Measurements from ENCODE around the gene UBA5.
A peak's percentile ranks its signal among the peaks of the same experiment; 100 is the strongest.

UBA5 gene

GRCh38 chr3:132650153-132650552 lies 10.0 kb upstream of the UBA5 start:
- peaks cover 0 to 1% of the 10 kb centered on the region in 2 experiments for H3K36me3 ChIP-seq (ENCODE audit: control insufficient read depth in 1 of 2, insufficient read depth in 2 of 2, low read length in 2 of 2)
- H3K27me3 ChIP-seq (ENCODE audit: insufficient read depth, low read length), result no peaks in the 10 kb centered on the region
- no peak overlapping the region for H3K4me3 ChIP-seq (ENCODE audit: low read depth, low read length)
- no peak overlapping the region for H4K91ac ChIP-seq (ENCODE audit: low read depth, low read length)
- no peak overlapping the region for H2BK12ac ChIP-seq (ENCODE audit: low read length)
- H3K4me1 ChIP-seq (ENCODE audit: control insufficient read depth in 1 of 2, insufficient read depth in 2 of 2, low read length in 2 of 2), result no peaks in the 10 kb centered on the region
- no peak overlapping the region for H3K23ac ChIP-seq (ENCODE audit: low read length)
- WGBS (ENCODE audit: extremely low coverage, insufficient coverage, insufficient read length), result no CpG with 5 or more reads among the region's 1 CpG
- H4K8ac ChIP-seq (ENCODE audit: low read depth, low read length), result no peak overlapping the region
- no peaks in the 10 kb centered on the region for H3K9me3 ChIP-seq (ENCODE audit: insufficient read depth, low read depth, low read length)
- no peak overlapping the region for H3K4ac ChIP-seq (ENCODE audit: low read depth, low read length)
- H3K4me2 ChIP-seq (ENCODE audit: low read length), result no peak overlapping the region
- H2AK5ac ChIP-seq (ENCODE audit: low read length), result no peak overlapping the region
- H3K9ac ChIP-seq (ENCODE audit: low read length), result no peak overlapping the region
- no peak overlapping the region for H2BK5ac ChIP-seq (ENCODE audit: low read depth, low read length, poor library complexity)
- no peak for DNase-seq
- H3K18ac ChIP-seq (ENCODE audit: low read length), result no peak overlapping the region
- no peak overlapping the region for H3K27ac ChIP-seq (ENCODE audit: low read depth, low read length)
- no peak overlapping the region for H3K14ac ChIP-seq (ENCODE audit: low read length)
- H3K79me1 ChIP-seq (ENCODE audit: low read length), result no peaks in the 10 kb centered on the region
- H2BK120ac ChIP-seq (ENCODE audit: insufficient read depth, low read length, poor library complexity), result no peak overlapping the region
- no peaks in the 10 kb centered on the region for H3K79me2 ChIP-seq (ENCODE audit: control insufficient read depth, insufficient read depth, low read length, poor library complexity)
- H2AFZ ChIP-seq (ENCODE audit: insufficient read depth, low read length, poor library complexity), result no peak overlapping the region
- no peak overlapping the region for H4K12ac ChIP-seq (ENCODE audit: low read depth, low read length)

GRCh38 chr3:132652640-132653270 lies 7.4 kb upstream of the UBA5 start:
- no peak overlapping the region for H3K18ac ChIP-seq (ENCODE audit: low read length)
- H3K23ac ChIP-seq (ENCODE audit: low read length), result no peak overlapping the region
- H2BK120ac ChIP-seq (ENCODE audit: insufficient read depth, low read length, poor library complexity), result no peak overlapping the region
- H3K4me3 ChIP-seq (ENCODE audit: low read depth, low read length), result no peak overlapping the region
- no peak overlapping the region for H4K8ac ChIP-seq (ENCODE audit: low read depth, low read length)
- no CpG with 5 or more reads among the region's 1 CpG for whole genome bisulfite sequencing (ENCODE audit: extremely low coverage, insufficient coverage, insufficient read length)
- no peak for DNase-seq
- H3K79me2 ChIP-seq (ENCODE audit: control insufficient read depth, insufficient read depth, low read length, poor library complexity), result no peaks in the 10 kb centered on the region
- no peak overlapping the region for H2BK12ac ChIP-seq (ENCODE audit: low read length)
- H3K4me1 ChIP-seq (ENCODE audit: control insufficient read depth in 1 of 2, insufficient read depth in 2 of 2, low read length in 2 of 2), result no peaks in the 10 kb centered on the region
- no peaks in the 10 kb centered on the region for H3K9me3 ChIP-seq (ENCODE audit: insufficient read depth, low read depth, low read length)
- H3K4ac ChIP-seq (ENCODE audit: low read depth, low read length), result no peak overlapping the region
- H3K9ac ChIP-seq (ENCODE audit: low read length), result no peak overlapping the region
- H2BK5ac ChIP-seq (ENCODE audit: low read depth, low read length, poor library complexity), result no peak overlapping the region
- H3K79me1 ChIP-seq (ENCODE audit: low read length), result no peaks in the 10 kb centered on the region
- H3K27me3 ChIP-seq (ENCODE audit: insufficient read depth, low read length), result no peaks in the 10 kb centered on the region
- H3K4me2 ChIP-seq (ENCODE audit: low read length), result no peak overlapping the region
- no peak overlapping the region for H4K91ac ChIP-seq (ENCODE audit: low read depth, low read length)
- no peak overlapping the region for H4K12ac ChIP-seq (ENCODE audit: low read depth, low read length)
- no peak overlapping the region for H2AK5ac ChIP-seq (ENCODE audit: low read length)
- H3K14ac ChIP-seq (ENCODE audit: low read length), result no peak overlapping the region
- H3K36me3 ChIP-seq (ENCODE audit: control insufficient read depth in 1 of 2, insufficient read depth in 2 of 2, low read length in 2 of 2), result peaks cover 0 to 1% of the 10 kb centered on the region in 2 experiments
- H3K27ac ChIP-seq (ENCODE audit: low read depth, low read length), result no peak overlapping the region
- H2AFZ ChIP-seq (ENCODE audit: insufficient read depth, low read length, poor library complexity), result no peak overlapping the region

- Histone ChIP-seq H2BK12ac (ENCODE audit: low read length) (no peak overlapping the region), H3K4me2 (ENCODE audit: low read length) (no peak overlapping the region), H3K18ac (ENCODE audit: low read length) (no peak overlapping the region), H3K4ac (ENCODE audit: low read depth, low read length) (no peak overlapping the region), H3K23ac (ENCODE audit: low read length) (no peak overlapping the region), H4K8ac (ENCODE audit: low read depth, low read length) (peak overlapping the region; percentile 8), H2BK5ac (ENCODE audit: low read depth, low read length, poor library complexity) (no peak overlapping the region), H3K79me2 (ENCODE audit: control insufficient read depth, insufficient read depth, low read length, poor library complexity) (no peaks in the 10 kb centered on the region), H2BK120ac (ENCODE audit: insufficient read depth, low read length, poor library complexity) (no peak overlapping the region), H4K91ac (ENCODE audit: low read depth, low read length) (no peak overlapping the region), H3K14ac (ENCODE audit: low read length) (no peak overlapping the region), H3K36me3 (ENCODE audit: control insufficient read depth in 1 of 2, insufficient read depth in 2 of 2, low read length in 2 of 2) (peaks cover 0 to 1% of the 10 kb centered on the region in 2 experiments), H3K79me1 (ENCODE audit: low read length) (no peaks in the 10 kb centered on the region), H3K4me1 (ENCODE audit: control insufficient read depth in 1 of 2, insufficient read depth in 2 of 2, low read length in 2 of 2) (peaks cover 0 to 2% of the 10 kb centered on the region in 2 experiments), H4K12ac (ENCODE audit: low read depth, low read length) (no peak overlapping the region), H3K27ac (ENCODE audit: low read depth, low read length) (no peak overlapping the region), H3K9me3 (ENCODE audit: insufficient read depth, low read depth, low read length) (no peaks in the 10 kb centered on the region), H3K4me3 (ENCODE audit: low read depth, low read length) (no peak overlapping the region), H3K9ac (ENCODE audit: low read length) (no peak overlapping the region), H3K27me3 (ENCODE audit: insufficient read depth, low read length) (no peaks in the 10 kb centered on the region), H2AFZ (ENCODE audit: insufficient read depth, low read length, poor library complexity) (no peak overlapping the region), H2AK5ac (ENCODE audit: low read length) (no peak overlapping the region)
- no CpG with 5 or more reads among the region's 2 CpGs for WGBS (ENCODE audit: extremely low coverage, insufficient coverage, insufficient read length)
- DNase-seq, result peak in 1 of 2 donors; percentile 33
Observed at GRCh38 chr3:132654190-132654589, 5.9 kb upstream of the UBA5 start.

GRCh38 chr3:132654721-132655120 lies 5.4 kb upstream of the UBA5 start:
- H3K14ac ChIP-seq (ENCODE audit: low read length), result no peak overlapping the region
- H3K23ac ChIP-seq (ENCODE audit: low read length), result no peak overlapping the region
- H2AK5ac ChIP-seq (ENCODE audit: low read length), result no peak overlapping the region
- H2AFZ ChIP-seq (ENCODE audit: insufficient read depth, low read length, poor library complexity), result no peak overlapping the region
- no peak overlapping the region for H3K4ac ChIP-seq (ENCODE audit: low read depth, low read length)
- no peaks in the 10 kb centered on the region for H3K79me2 ChIP-seq (ENCODE audit: control insufficient read depth, insufficient read depth, low read length, poor library complexity)
- no peak overlapping the region for H4K8ac ChIP-seq (ENCODE audit: low read depth, low read length)
- H2BK5ac ChIP-seq (ENCODE audit: low read depth, low read length, poor library complexity), result no peak overlapping the region
- peaks cover 3% of the 10 kb centered on the region for H3K79me1 ChIP-seq (ENCODE audit: low read length)
- H3K4me1 ChIP-seq (ENCODE audit: control insufficient read depth in 1 of 2, insufficient read depth in 2 of 2, low read length in 2 of 2), result peaks cover 0 to 2% of the 10 kb centered on the region in 2 experiments
- H3K36me3 ChIP-seq (ENCODE audit: control insufficient read depth in 1 of 2, insufficient read depth in 2 of 2, low read length in 2 of 2), result peaks cover 0 to 1% of the 10 kb centered on the region in 2 experiments
- H3K27me3 ChIP-seq (ENCODE audit: insufficient read depth, low read length), result no peaks in the 10 kb centered on the region
- H4K91ac ChIP-seq (ENCODE audit: low read depth, low read length), result no peak overlapping the region
- no peak overlapping the region for H3K27ac ChIP-seq (ENCODE audit: low read depth, low read length)
- H2BK12ac ChIP-seq (ENCODE audit: low read length), result no peak overlapping the region
- no CpG with 5 or more reads among the region's 5 CpGs for WGBS (ENCODE audit: extremely low coverage, insufficient coverage, insufficient read length)
- H4K12ac ChIP-seq (ENCODE audit: low read depth, low read length), result no peak overlapping the region
- H3K9me3 ChIP-seq (ENCODE audit: insufficient read depth, low read depth, low read length), result no peaks in the 10 kb centered on the region
- no peak overlapping the region for H2BK120ac ChIP-seq (ENCODE audit: insufficient read depth, low read length, poor library complexity)
- no peak overlapping the region for H3K18ac ChIP-seq (ENCODE audit: low read length)
- H3K4me2 ChIP-seq (ENCODE audit: low read length), result no peak overlapping the region
- DNase-seq, result no peak
- H3K9ac ChIP-seq (ENCODE audit: low read length), result no peak overlapping the region
- H3K4me3 ChIP-seq (ENCODE audit: low read depth, low read length), result no peak overlapping the region
